ENCODE measurements around the gene BMP4. TPM values are rescaled to one million over a fixed set of nuclear protein-coding genes. Genes with fewer than 3 reads are reported as not detected.

The BMP4 gene
- total RNA-seq, 1 donor from 2014 or later = 31.4 TPM

DNA sequence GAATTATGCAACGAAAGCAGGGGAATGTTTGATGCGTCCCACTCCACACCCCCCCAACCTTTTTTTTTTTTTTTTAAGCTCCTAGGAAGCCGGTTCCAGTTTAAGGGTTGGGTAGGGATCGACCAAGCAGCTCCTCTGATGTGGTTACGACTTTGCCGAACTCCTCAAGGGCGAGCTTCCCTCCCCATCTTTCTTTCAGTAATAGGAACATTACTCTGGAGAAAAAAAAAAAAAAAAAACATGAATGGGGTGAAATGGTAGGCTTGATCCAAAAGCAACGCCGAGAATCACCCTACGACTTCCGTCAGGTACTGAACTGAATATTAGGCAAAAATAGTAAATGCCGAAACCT lies 9.6 kb downstream of the BMP4 start:
- no peaks in the 10 kb centered on the region for H3K36me3 ChIP-seq
- H3K27me3 ChIP-seq = no peaks in the 10 kb centered on the region
- no peak overlapping the region for H3K27ac ChIP-seq
- H3K4me1 ChIP-seq = peaks cover 7% of the 10 kb centered on the region
- H3K9me3 ChIP-seq = no peaks in the 10 kb centered on the region
- H3K4me3 ChIP-seq = no peak overlapping the region
- no peak for DNase-seq (ENCODE audit: extremely low spot score in 2 of 2)
- intact Hi-C loops (cut with DNase I) = no loop called here
- TF ChIP-seq POLR2AphosphoS5 (IDR thresholded peaks at IDR 0.05; ENCODE audit: insufficient read depth in 1 of 2, low read depth in 1 of 2) = no peak
- TF ChIP-seq, protein P1, sequence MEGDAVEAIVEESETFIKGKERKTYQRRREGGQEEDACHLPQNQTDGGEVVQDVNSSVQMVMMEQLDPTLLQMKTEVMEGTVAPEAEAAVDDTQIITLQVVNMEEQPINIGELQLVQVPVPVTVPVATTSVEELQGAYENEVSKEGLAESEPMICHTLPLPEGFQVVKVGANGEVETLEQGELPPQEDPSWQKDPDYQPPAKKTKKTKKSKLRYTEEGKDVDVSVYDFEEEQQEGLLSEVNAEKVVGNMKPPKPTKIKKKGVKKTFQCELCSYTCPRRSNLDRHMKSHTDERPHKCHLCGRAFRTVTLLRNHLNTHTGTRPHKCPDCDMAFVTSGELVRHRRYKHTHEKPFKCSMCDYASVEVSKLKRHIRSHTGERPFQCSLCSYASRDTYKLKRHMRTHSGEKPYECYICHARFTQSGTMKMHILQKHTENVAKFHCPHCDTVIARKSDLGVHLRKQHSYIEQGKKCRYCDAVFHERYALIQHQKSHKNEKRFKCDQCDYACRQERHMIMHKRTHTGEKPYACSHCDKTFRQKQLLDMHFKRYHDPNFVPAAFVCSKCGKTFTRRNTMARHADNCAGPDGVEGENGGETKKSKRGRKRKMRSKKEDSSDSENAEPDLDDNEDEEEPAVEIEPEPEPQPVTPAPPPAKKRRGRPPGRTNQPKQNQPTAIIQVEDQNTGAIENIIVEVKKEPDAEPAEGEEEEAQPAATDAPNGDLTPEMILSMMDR (IDR thresholded peaks at IDR 0.05) = no peak
- TF ChIP-seq POLR2A (IDR thresholded peaks at IDR 0.05) = no peak

GRCh38 chr14:53946404-53947093 lies 10.1 kb downstream of the BMP4 start:
- no peak for DNase-seq (ENCODE audit: extremely low spot score in 2 of 2)
- H3K9me3 ChIP-seq = no peaks in the 10 kb centered on the region
- H3K27me3 ChIP-seq = no peaks in the 10 kb centered on the region
- TF ChIP-seq POLR2A (IDR thresholded peaks at IDR 0.05) (no peak), POLR2AphosphoS5 (IDR thresholded peaks at IDR 0.05; ENCODE audit: insufficient read depth in 1 of 2, low read depth in 1 of 2) (no peak)
- TF ChIP-seq, protein P1 (IDR thresholded peaks at IDR 0.05) = no peak
- intact Hi-C loops (cut with DNase I) = no loop called here
- peaks cover 2% of the 10 kb centered on the region for H3K4me1 ChIP-seq
- no peaks in the 10 kb centered on the region for H3K36me3 ChIP-seq
- H3K4me3 ChIP-seq = peak overlapping the region in 1 of 2 donors; percentile 1
- no peak overlapping the region for H3K27ac ChIP-seq

GRCh38 chr14:53946071-53946403 lies 10.6 kb downstream of the BMP4 start:
- no peak for DNase-seq (ENCODE audit: extremely low spot score in 2 of 2)
- H3K36me3 ChIP-seq = no peaks in the 10 kb centered on the region
- no peak overlapping the region for H3K4me3 ChIP-seq
- intact Hi-C loops (cut with DNase I) = no loop called here
- TF ChIP-seq POLR2A (IDR thresholded peaks at IDR 0.05) (no peak), POLR2AphosphoS5 (IDR thresholded peaks at IDR 0.05; ENCODE audit: insufficient read depth in 1 of 2, low read depth in 1 of 2) (no peak)
- TF ChIP-seq, protein P1 (IDR thresholded peaks at IDR 0.05) = no peak
- H3K27ac ChIP-seq = no peak overlapping the region
- no peaks in the 10 kb centered on the region for H3K27me3 ChIP-seq
- H3K4me1 ChIP-seq = no peaks in the 10 kb centered on the region
- H3K9me3 ChIP-seq = no peaks in the 10 kb centered on the region

- H3K4me3 ChIP-seq = no peak overlapping the region
- H3K9me3 ChIP-seq = no peaks in the 10 kb centered on the region
- H3K27me3 ChIP-seq = no peaks in the 10 kb centered on the region
- DNase-seq (ENCODE audit: extremely low spot score in 2 of 2) = no peak
- H3K36me3 ChIP-seq = no peaks in the 10 kb centered on the region
- intact Hi-C loops (cut with DNase I) = no loop called here
- TF ChIP-seq POLR2AphosphoS5 (IDR thresholded peaks at IDR 0.05; ENCODE audit: insufficient read depth in 1 of 2, low read depth in 1 of 2) = no peak
- TF ChIP-seq, protein P1 (IDR thresholded peaks at IDR 0.05) = no peak
- no peak for TF ChIP-seq POLR2A (IDR thresholded peaks at IDR 0.05)
- H3K4me1 ChIP-seq = no peaks in the 10 kb centered on the region
- H3K27ac ChIP-seq = no peak overlapping the region
These were observed 12.9 kb downstream of the BMP4 start for GRCh38 chr14:53943751-53944083.

DNA sequence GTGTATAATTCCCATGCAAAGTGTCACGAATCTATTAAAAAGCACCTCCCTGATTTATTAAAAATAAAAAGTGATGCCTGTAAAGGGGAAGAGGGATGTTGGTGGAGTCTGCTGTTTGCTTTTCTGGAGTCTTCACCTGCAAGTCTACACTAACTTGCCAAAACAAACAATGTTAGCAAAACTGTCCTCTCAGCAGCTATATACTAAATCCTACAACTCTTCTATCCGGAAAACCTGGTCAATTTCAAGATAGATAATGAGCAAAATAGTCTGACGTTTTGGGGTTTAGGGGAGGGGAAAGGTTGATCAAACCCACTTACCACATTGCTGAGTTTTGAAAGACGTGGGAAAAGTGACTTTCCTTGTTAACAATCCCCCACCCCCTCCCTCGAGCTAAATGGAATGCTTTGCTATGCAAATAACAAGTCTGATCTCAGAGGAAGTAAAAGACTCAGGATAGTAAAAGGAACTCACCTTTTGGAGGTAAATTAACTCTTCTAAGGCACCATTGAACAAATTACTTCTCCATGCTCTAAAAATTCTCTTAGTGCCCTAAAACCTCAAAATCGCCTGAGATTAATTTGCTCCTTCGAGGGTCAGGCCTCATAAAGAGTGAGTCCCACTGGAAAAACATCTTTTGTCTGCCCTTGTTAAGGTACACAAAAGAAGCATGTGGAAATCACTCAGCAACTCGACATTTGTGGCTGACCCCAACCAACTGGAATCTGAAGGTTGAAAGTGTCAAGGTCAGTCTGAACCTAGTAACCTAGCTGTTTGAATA lies 13.5 kb downstream of the BMP4 start:
- H3K4me3 ChIP-seq = no peak overlapping the region
- H3K4me1 ChIP-seq = no peaks in the 10 kb centered on the region
- no peaks in the 10 kb centered on the region for H3K36me3 ChIP-seq
- no peaks in the 10 kb centered on the region for H3K27me3 ChIP-seq
- DNase-seq (ENCODE audit: extremely low spot score in 2 of 2) = no peak
- intact Hi-C loops (cut with DNase I) = no loop called here
- H3K9me3 ChIP-seq = no peaks in the 10 kb centered on the region
- no peak for TF ChIP-seq POLR2A (IDR thresholded peaks at IDR 0.05)
- TF ChIP-seq POLR2AphosphoS5 (IDR thresholded peaks at IDR 0.05; ENCODE audit: insufficient read depth in 1 of 2, low read depth in 1 of 2) = no peak
- TF ChIP-seq, protein P1 (IDR thresholded peaks at IDR 0.05) = no peak
- H3K27ac ChIP-seq = no peak overlapping the region

All from vagina (tissue), 2 donors.